Activated CD4-positive, CD25-positive, alpha-beta regulatory T cell treated with anti-CD3 and anti-CD28 coated beads, Interleukin-2, amount 50 U/mL, for 24 hours (primary cell): ENCODE measurements around the gene ARSJ.
A peak's percentile ranks its signal among the peaks of the same experiment; 100 is the strongest.

ENCODE experiments used
- ATAC-seq, 2 donors: fragments of 150-1000 bp; cut with Tn5 transposase; one replicate each; pipeline ENCODE4 v1.10.0; 2021; ENCODE audit warnings: mild to moderate bottlenecking in 1 of 2, moderate library complexity in 1 of 2

Gene ARSJ

DNA sequence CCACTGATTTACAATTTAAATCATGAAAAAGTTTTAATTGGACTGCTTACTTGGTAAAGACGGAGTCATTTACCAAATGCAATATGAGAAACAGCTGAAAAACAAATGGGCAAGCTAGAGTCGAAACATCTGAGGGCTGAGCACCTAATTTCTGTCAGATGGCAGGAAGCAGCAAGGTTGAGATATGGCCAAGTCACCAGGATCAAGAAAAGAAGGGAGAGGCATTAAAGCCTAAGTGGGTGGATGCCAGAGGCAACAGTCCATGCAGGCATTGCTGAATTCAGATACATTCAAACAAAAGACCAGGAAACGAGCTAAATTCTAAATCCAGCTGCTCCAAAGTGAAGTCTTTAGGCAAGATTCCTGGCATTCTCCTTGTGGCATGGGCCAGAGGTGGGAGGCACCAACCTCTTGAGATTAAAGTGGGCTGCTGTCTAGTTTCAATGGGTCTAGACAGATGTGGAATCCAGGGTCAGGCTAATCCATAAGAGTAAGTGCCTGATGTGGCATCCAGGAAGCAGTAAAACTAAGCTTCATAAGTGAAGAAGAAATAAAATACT is 8.0 kb upstream of the ARSJ start:
- no peak for ATAC-seq

DNA sequence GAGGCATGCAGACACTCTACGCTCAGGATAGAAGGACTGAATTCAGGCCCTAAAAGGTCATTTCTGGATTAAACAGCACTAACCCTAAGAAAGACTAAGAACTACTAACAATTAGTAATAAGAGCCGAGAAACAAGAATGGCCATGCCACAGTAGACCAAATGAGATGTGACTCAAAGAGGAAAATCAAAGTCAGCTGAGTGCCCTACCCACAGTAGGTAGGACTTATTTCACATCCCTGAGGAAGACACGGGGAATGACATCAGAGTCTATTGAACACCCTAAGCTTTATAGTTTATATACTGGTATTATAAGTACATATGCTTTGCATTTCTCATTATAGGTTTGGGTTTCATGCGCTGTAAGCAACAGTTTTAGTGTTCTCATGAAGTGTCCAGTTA is 2.7 kb upstream of the ARSJ start:
- ATAC-seq: no peak

DNA sequence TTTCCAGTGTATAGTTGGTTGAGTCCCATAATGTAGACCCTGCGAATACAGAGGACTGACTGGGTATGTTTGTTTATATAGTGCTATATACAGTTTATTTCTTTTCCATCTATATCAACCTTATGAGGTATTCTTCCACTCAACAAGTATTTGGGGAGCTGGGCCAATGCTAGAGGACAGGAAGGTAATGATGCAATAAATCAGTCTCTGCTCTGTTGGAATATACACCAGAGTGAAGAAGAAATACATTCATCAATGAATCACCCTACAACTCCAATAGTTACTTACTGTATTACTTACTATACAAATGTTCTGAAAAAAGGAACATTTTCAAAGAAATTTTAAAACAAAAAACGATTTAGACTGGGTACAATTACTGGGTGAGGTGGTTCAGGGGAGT is 2.1 kb upstream of the ARSJ start:
- no peak for ATAC-seq

DNA sequence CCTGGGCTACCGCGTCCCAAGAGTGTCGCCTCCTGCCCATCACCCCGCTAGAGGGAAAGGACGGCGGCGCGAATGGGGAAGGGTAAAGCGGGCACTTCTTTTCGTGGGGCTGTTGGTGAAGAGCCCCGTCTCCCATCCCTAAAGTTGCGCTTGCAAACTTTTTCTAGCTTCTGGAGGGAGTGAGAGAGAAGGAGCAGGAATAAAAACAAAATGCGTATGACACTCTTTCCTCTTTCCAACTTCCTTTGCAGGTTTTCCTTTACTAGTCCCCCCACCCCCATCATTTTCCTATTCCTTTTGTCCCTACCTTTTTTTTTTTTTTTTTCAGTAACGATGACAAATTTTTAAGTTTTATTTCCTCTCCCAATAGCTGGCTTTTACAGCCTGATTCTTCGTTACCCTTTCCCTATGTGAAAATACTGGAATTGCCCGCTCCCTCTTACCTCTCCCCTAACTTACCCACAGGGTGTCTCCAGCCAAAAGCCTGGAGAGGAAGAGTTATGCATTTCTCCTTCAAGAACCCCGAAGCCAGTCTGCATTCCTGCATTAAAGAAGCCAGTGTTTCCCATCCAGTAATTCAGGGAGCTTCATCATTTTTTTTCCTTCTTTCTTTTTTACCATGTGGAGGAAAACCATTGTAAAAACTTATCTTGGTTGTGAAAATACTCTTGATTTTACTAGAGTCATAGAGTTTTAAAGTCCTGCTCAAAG is 613 bp upstream of the ARSJ start:
- ATAC-seq: no peak

DNA sequence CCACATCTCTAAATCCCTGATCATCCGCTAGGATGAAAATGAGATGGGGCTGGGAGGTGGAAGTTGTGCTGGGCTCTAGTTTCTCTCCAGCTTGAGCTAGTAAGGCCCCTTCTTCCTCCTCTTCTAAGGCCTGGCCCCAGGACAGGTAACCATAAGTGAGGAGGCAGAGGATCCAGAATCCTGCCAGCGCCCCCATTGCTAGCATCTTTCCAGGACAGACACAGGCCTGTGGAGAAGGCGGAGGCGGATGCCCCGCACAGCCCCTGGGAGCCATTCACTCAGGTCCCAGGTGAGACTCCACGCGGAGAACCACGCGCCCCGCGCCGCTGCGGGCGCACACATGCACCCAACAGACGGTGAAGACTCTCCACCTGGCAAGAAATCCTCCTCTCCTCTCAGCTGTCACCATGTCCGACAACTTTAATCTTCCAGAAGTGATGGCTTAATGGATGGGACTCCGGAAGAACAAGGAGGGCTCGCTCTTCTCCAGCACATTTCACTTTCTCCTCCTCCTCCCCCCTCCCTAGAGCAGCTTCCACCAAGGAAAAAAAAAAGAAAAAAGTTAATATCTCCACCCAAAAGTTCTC is 793 bp downstream of the ARSJ start:
- ATAC-seq: no peak

DNA sequence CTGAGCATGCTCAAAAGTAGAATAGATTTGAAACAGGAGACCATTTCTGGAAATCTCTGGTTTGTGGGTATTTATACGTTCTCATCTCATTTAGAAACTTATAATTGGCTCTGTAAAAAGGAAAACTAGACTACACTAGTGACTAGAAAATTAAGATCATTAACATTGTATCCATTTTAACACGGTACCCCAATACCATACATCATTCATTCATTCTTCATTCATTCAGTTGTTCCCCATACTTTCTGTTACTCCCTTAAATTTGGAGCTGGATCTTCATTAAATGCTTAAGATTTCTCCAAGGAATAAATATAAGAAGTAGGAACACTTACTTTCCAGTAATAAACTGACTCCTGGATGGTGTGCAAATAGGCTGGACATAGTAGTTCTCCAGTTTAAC is 1.3 kb downstream of the ARSJ start:
- ATAC-seq: no peak

DNA sequence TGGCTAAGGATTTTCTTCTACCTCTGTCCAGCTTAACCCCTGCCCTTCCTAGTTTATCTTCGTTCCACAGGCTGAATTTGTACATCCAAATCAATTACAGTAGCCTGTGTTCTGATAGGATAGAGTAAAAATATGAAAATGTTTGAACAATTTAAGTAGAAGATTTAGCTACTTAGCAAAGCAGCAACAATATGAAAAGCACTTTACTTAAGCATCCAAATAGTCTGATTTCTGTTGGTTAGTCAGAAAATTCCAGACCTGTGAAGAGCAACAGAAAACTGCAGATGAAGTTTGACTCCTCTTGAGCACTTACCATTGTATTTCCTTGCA is 2.0 kb downstream of the ARSJ start:
- no peak for ATAC-seq

DNA sequence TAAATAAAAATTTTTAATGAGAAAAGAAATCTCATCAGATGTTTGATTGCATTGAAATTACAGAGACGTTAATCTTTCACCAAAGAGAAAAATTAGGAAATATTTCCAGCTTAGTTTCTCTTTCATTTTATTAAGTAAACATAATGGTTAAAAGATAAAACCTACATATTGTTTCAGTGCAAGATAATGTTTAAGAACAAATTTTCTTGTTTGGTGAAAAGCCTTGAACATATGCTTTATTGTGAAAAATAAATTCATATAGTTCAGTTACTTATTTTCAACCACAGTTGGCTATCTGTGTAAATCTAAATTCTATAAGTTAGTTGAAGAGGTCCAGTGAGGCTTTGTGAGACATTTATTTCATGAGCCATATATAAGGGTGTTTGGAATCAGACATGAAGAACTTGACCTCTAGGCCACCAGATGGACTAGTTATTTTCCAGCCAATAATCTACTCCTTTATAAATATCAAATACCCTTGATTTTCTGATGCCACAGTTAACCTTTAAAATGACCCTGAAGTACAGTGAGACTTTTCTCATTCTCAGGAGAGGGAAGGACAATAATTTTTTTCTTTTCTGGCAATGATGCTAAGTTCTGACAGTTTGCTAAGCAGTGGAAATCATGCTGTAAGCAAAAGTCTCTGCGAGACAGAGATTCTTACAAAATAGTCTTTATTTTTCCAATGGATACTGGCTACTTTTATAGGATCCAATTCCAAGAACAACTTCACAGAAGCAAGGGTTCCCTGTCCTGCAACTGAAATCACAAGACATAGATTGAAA is 2.5 kb downstream of the ARSJ start:
- no peak for ATAC-seq

DNA sequence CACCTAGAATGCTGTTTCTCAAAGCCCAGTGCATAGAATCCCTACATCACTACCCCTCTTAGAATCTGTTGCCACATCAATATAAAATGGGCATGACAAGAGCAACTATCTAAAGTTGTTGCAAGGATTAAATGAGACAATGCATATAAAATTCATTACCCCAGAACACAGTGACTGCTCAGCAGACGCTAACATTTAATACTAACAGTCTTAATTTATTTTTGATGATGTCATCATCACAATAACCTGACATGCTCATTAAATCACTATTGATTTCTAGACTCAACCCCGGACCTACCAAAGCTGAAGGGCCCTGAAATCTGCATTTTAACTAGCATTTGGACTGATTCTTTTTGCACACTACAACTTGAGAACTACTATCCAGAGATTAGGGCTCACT is 3.9 kb downstream of the ARSJ start:
- ATAC-seq: no peak

DNA sequence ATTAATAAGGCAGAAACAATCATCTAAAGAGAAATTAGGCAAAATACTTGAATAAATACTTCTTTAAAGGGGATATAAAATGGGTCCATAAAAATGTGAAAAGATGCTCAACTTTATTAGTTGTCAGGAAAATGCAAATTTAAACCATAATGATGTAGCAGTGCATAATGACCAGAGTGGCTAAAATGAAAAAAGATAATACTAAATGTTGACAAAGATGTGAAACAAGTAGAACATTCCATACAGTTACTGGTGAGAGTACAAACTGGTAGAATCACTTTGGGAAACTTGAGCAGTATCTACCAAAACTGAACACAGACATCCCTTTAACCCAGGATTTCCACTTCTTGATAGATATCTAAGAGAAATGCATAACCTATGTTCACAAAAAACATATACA is 5.0 kb downstream of the ARSJ start:
- ATAC-seq: no peak

DNA sequence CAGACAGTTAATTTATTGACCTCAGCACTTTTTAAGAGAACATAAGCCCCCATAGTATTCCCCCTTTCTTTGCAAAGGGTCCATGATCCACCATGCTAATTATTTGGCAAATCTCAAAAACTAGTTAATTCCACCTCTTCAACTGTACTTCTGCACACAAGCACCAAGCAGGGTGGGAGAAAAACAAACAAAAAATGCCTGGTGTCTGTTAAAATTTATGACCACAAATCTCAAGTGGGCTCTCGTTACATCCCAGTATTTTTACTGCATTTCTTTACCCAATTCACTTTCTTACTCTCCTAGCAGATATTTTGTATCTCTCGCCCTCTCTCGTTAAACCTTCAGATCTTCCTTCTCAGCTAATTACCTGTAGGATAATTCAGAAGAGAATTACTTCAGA is 6.1 kb downstream of the ARSJ start:
- ATAC-seq: no peak

DNA sequence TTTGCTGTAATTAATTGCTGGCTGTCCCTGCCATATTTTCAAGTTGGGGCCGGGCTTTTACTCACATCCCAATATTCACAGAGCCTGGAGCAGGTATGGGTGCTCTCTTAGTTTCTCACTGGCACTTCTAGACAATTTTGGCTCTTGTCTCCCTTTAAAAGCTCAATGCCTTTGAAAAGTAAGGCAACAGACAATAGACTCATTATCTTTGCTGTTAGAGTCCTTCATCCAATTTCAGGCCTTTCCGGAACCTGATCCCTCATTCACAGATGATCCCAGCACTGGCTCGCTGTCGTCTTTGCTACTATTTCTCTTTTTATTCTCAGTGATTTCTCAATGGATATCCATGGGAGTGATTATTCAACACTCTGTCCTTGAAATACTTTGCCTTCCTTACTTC is 6.7 kb downstream of the ARSJ start:
- ATAC-seq: no peak

DNA sequence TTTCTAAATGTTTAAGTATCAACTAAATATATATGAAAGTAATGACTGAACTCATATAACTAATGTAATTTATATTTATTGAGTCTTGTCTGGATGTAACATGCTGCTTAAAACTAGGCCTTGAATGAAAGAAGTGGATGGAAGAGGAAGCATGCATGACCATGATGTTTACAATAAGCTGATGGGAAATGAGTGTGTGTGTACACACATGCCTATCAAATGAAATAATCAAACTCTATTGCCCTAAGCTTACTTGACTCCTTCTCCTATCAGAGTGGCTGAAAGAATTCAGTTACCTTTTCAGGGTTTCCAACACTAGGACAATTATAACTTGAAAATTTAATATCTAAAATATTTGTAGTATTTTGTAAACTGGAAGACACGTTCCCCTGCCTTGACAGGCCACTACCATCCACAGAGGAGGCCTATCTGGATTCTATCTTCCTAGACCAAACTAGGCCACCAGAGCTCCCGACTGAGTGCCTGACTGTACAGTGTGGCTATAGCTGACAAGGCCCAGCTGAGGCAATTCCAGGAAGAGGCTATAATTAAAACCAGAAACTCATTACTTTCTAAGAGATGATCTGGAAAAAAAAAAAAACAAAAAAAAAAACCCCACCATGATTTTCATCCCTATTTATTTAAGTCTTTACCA is 7.6 kb downstream of the ARSJ start:
- ATAC-seq: no peak

DNA sequence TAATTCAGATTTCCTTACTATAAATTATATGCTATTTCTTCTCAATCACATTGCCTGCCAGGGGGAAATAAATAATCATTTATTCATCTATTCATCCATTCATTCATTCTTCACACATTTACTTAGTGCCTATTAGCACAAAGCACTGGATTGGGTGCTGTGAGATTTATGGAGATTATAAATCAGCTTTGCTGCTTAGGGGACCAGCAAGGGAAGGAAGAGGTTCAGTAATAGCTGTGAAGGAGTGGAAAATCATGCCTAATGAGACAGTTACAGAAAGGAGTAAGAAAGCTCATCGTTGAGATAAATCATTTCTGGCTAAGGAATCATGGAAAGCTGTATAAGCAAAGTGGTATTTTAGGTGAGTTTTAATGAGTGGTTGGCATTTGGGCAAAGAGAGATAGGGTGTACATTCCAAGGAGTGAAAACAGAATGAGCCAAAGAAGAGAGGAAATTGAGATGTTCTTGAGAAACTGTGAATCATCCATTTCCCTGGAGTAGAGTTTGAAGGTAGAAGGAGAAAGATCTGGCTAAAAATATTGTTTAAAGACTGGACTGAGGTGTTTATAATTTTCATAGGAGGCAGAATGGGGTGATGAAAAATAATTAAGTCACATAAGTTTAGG is 9.6 kb downstream of the ARSJ start:
- no peak for ATAC-seq

DNA sequence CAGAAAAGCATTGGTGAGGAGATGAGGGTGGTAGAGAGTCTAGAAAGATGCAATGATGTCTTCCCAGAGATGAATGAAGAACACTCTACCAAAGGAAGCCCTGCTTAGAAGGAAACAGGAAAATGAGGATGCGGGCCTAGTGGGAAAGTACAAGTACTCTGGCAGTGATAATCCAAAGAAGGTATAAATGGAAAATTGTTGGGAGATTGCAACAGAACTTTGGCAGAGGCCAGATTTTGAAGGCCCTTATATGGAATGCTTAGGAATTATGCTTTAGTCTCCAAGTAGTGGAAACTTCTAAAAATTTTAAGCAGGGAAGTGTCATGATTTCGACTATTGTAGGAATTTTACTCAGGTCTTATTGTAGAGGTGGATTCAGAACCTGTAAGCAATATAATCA is 11.0 kb downstream of the ARSJ start:
- ATAC-seq: no peak

DNA sequence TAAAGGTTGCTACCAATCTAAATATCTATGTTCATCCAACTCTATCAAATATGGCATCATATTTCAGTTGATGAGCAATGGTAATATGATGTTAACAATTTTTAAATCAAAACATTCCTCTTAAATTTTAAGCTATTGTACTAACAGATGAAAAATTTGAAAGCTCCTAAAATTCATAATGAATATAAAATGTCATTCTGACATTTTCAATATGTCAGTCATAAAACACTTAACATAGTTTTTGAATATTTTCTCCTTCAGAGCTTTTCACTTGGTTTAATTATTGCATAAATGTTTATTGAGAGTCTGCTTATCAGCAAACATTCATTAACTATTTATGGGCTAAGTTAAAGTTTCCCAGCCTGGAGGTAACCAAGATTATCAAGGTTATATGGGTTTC is 11.8 kb downstream of the ARSJ start:
- no peak for ATAC-seq

DNA sequence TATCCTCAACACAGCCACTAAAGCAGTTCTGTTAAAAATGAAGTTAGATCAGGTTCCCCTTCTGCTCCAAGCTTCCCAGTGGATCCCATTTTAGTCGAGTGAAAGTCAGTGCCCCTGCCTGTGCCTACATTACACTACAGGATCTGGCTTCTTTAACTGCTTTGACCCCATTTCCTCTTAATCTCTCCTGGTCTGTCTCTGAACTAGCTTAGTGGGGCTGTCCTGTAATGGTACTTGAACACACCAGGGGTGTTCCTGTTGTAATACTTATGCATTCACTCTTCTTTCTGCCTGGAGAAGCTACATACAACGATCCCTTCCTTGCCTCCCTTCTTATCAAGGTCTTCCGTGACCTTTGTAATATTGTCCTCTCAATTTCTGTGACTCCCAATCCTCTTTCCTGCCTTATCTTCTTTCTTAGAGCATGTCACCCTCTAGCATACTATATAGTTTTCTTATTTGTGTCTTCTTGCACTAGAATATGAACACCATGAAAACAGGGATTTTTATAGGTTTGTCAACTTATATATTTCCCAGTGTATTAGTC is 16.7 kb downstream of the ARSJ start:
- no peak for ATAC-seq

DNA sequence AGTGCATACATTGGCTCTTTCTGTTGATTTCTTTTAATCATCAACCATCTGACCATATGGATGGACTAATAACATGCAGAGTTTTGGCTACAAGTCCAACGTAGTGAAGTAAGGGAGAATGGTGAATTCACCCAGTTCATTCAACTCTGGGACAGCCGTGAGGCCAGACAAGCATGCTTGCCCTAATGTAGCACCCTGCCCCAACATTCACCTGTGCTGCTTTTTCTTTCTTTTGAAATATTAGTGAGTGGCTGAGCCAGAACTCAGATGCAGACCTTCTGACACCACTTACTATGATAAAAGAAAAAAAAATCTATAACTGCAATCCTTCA is 17.5 kb downstream of the ARSJ start:
- no peak for ATAC-seq

DNA sequence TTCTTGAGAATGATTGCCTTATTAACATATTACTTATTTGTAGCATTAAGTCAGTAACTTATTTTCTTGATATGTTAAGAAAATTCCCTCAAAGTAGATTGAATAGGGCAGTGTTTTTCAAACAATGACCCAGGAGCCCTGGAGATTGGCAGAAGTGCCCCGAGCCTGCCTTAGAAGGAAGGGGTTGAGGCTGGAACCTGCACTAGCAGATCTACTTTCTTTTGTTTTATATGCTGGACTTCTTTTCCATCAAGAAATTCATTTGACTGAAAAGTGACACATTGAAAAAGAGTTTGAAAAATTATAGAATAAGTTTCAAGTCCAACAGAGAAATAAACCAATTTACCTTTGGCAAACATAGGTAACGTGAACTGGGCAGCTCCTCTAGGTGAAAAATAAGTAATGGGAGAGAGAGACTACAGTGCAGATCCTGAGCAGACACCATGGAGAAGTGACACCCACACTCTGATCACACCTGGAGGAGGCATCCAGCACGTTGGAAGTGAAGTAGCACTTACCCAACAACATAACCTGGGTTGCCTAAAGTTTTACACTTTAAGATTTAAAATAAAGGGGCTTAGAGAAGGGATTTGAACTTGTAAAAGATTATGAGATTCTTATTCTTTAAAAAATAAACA is 18.6 kb downstream of the ARSJ start:
- no peak for ATAC-seq

DNA sequence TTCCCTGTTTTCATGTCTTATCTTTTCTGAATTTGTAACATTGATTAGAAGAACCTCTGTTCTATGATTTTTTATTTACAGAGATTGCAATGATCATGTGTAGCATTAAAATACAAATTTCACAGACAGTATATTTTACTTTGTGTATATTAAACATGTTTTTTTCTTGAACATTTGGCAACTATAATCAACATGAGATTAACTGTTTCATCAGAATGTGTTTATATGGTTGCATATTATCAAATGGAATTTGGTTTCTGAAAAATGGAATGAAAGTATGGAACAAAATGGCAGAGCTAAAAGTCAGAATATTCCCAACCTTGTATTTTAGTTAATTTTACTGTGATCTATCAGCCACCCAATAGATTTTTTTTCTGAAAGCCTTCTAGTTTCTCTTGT is 19.9 kb downstream of the ARSJ start:
- ATAC-seq: no peak

DNA sequence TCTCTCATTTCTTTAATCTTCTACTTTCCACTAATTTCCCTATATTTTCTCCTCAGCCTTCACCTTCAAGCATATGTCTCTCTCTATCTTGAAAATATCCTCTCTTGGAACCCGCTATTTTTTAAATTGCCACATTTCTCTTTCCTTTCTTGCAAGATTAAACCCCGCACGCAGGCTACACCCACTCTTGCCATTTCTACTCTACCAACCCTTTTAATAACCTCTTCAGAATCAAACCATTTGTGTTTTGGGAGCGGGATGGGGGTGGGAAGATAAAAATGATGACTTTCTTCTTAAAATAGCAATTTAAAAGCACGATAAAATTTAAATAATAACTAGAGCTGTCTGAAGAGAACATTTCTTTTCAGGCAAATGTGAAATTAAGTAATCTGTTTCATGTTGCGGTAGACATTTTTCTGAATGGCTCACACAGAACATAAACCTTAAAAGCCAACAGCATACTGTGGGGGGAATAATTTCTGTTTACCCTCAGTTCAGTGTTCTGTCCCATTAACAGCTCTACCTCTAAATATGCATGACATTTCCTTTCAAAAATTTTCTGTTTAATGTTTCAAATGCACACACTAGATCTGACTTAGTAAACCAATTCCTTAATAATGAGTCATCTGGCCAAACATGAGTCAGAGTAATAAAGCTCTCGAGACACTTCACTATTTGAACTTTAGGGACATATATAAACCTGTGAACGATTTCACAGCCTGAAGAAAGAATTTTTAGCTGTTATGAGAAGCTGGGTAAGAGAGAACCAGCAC is 20.5 kb downstream of the ARSJ start:
- peak; percentile 38 to 64 for ATAC-seq

DNA sequence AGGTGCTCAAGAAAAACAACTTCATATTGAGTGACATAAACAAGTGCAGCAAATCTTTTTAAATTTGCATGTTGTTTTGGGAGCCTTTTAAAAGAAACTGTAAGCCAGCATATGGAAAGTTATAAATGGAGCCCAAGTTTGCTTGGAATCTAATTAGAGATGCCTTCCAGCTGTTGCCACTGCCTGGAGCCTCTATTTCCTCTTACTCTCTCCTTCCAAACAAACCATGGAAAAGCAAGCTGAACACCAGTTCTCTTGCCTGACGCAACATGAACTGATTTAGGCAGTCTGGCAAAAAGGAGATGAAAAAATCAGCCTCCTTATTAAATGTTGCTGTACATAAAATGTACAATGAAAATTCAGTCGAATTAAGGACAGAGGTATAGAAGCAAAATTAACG is 21.5 kb downstream of the ARSJ start:
- ATAC-seq: no peak
